ENCODE measurements around the gene DENND2C.

GRCh38 chr1:114638910-114639309 lies 30.9 kb downstream of the DENND2C start:
- TF ChIP-seq YY1 (IDR thresholded peaks at IDR 0.05; ENCODE audit: insufficient read depth, insufficient read length) (no peak), ZNF274 (IDR thresholded peaks at IDR 0.05; ENCODE audit: low read depth, low read length) (no peak), SUZ12 (IDR thresholded peaks at IDR 0.05; ENCODE audit: extremely low read depth, insufficient read depth, insufficient read length) (no peak)

All from NT2/D1 (cell line).